ENCODE results near the gene ANK2. TPM values are rescaled to one million over a fixed set of nuclear protein-coding genes. Genes with fewer than 3 reads are reported as not detected.

The ANK2 gene
- total RNA-seq = 1 to 10 TPM; 2.7 to 3.0 TPM

DNA sequence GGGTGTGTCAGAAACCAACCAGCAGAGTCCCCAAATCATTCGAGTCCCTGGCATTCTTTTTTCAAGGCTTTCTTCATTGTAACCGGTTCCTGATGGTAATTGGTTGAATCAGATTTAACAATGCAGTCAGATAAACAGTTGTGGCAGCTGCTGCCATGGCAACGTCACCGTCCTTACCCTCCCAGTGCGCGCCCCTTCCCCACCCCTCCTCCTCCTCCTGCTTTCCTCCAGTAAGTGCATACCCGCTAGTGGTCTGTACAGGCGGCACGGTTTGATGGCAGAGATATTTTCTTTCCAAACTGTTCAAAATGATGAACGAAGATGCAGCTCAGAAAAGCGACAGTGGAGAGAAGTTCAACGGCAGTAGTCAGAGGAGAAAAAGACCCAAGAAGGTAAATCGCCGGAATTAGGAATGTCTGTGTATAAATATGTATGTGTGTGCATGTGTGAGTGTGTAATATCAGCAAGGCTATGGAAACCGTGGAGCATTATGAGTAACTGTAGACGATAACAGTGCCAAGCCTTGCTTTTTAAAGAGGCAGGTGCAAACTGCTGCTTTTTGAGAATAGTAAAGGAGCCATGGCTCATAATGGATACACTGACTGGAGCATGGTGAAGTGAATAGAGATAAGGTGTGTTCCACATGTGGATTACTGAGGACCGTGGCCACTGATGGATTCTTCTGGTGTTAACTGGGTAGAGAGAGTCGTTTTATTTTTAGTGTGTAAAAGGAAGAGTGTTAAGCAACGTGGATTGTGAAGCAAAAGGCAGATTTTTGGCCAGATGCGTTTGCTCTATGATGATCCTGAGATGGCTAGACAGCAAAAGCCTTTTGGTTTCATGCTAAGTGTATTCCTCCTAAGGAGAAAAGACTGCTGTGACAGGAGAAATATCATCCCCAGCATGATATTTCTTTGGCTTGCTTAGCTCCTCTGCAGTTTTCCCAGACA lies at the start of gene ANK2:
ANK2 (plus strand) TSS at position 233 of the 950 bp plus-strand sequence; CDS start at position 309, 76 bp downstream.
- Mint-ChIP-seq H3K4me3 (no peak within 1 kb of the TSS), H3K27ac (no peak within 1 kb of the TSS), H3K27me3 (ENCODE audit: low read depth) (peaks cover 8% of the 10 kb centered on the region), H3K9me3 (no peaks in the 10 kb centered on the region), H3K4me1 (ENCODE audit: low read depth) (no peaks in the 10 kb centered on the region), H3K36me3 (ENCODE audit: low read depth) (no peaks in the 10 kb centered on the region)
- intact Hi-C loops (cut with micrococcal nuclease) = no loop called here
- CTCF ChIA-PET = no interaction called here
- DNase-seq = no peak

DNA sequence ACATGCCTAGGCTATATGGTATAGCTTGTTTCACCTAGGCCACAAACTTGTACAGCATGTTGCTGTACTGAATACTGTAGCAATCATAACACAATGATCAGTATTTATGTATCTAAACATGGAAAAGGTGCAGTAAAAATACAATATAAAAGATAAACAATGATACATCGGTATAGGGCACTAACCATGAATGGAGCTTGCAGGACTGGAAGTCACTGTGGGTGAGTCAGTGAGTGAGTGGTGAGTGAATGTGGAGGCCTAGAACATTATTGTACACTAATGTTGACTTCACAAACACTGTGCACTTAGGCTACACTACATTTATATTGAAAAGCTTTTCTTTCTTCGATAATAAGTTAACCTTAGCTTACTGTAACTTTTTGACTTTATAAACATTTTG lies 45.6 kb upstream of the ANK2 start:
- Mint-ChIP-seq H3K4me1 (ENCODE audit: low read depth) (no peaks in the 10 kb centered on the region), H3K9me3 (peaks cover 5% of the 10 kb centered on the region), H3K36me3 (ENCODE audit: low read depth) (no peaks in the 10 kb centered on the region), H3K27ac (no peak overlapping the region), H3K4me3 (no peak overlapping the region), H3K27me3 (ENCODE audit: low read depth) (no peaks in the 10 kb centered on the region)
- DNase-seq = no peak
- CTCF ChIA-PET = no interaction called here
- intact Hi-C loops (cut with micrococcal nuclease) = no loop called here

DNA sequence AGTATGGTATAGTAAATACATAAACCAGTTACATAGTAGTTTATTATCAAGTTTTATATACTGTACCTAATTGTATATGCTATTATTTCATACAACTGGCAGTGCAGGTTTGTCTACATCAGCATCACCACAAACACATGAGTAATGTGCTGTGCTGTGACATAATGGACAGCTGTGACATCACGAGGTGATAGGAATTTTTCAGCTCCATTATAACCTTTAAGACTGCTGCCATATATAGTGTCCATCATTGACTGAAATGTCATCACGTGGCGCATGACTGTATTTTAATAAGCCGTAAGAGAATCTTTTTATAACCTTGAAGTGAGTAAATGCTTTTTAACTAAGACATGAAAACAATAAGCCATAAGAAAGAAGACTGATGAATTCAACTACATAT lies 44.8 kb upstream of the ANK2 start:
- Mint-ChIP-seq H3K27me3 (ENCODE audit: low read depth) (no peaks in the 10 kb centered on the region), H3K4me3 (no peak overlapping the region), H3K9me3 (peaks cover 5% of the 10 kb centered on the region), H3K4me1 (ENCODE audit: low read depth) (no peaks in the 10 kb centered on the region), H3K27ac (no peak overlapping the region), H3K36me3 (ENCODE audit: low read depth) (no peaks in the 10 kb centered on the region)
- no peak for DNase-seq
- intact Hi-C loops (cut with micrococcal nuclease) = no loop called here
- CTCF ChIA-PET = no interaction called here

DNA sequence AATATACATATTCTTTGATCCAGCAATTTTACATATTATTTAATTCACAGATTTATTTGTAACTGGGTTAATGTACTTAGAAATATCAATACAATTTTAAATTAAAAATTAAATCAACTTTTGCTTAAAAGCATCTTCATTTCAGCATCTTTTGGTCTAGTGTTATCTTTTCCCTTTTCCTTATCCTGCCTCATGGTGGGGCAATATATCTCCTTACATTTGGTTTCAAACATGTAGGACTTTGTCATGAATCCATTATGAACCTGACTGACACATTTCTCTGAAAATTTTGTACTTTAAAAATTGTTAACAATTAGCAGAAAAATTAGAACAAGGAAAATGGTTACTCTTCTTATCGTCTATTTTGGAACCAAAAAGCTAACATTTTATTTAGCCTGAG lies 42.8 kb upstream of the ANK2 start:
- Mint-ChIP-seq H3K27ac (no peak overlapping the region), H3K36me3 (ENCODE audit: low read depth) (no peaks in the 10 kb centered on the region), H3K9me3 (peaks cover 5% of the 10 kb centered on the region), H3K27me3 (ENCODE audit: low read depth) (no peaks in the 10 kb centered on the region), H3K4me1 (ENCODE audit: low read depth) (no peaks in the 10 kb centered on the region), H3K4me3 (no peak overlapping the region)
- CTCF ChIA-PET = no interaction called here
- intact Hi-C loops (cut with micrococcal nuclease) = no loop called here
- DNase-seq = no peak

DNA sequence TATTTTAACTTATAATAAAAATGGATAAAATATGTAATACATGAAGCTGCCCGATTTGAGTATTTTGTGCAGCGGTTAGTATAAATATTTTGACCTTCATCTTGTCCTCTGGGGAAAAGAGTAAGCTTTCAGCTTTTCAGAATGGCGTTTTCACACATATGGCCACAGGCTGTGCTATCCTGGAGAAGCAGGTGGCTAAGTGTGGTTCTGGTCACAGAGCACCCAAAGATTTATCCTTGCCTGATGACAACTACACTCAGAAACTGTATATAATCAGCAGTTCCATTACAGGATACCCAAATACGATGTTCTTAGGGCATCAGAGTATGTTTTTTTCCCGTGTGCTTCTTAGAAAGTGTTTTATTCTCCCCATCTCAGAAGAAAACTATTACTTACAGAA lies 42.3 kb upstream of the ANK2 start:
- Mint-ChIP-seq H3K27ac (no peak overlapping the region), H3K27me3 (ENCODE audit: low read depth) (no peaks in the 10 kb centered on the region), H3K9me3 (peaks cover 5% of the 10 kb centered on the region), H3K36me3 (ENCODE audit: low read depth) (no peaks in the 10 kb centered on the region), H3K4me1 (ENCODE audit: low read depth) (no peaks in the 10 kb centered on the region), H3K4me3 (no peak overlapping the region)
- intact Hi-C loops (cut with micrococcal nuclease) = no loop called here
- no peak for DNase-seq
- CTCF ChIA-PET = no interaction called here

DNA sequence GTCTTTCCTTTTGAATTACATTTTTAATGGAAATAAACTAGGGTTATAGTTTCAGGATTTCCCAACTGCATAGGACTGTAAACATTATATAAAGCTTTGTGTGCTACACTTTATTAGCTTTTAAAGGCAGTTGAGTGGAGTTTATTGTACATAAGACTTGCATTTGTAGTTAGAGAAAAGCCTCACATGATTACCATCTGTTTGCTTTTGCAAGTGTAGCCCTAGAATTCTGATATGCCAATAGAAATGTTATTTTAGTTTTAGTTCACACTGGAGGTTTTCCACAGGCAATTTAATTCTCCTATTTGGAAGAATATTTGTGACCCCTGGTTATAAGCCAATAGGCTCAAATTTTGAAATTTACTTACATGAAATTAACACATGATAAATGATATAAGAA lies 41.3 kb upstream of the ANK2 start:
- CTCF ChIA-PET = no interaction called here
- no peak overlapping the region for H3K27ac Mint-ChIP-seq
- no peaks in the 10 kb centered on the region for H3K4me1 Mint-ChIP-seq (ENCODE audit: low read depth)

DNA sequence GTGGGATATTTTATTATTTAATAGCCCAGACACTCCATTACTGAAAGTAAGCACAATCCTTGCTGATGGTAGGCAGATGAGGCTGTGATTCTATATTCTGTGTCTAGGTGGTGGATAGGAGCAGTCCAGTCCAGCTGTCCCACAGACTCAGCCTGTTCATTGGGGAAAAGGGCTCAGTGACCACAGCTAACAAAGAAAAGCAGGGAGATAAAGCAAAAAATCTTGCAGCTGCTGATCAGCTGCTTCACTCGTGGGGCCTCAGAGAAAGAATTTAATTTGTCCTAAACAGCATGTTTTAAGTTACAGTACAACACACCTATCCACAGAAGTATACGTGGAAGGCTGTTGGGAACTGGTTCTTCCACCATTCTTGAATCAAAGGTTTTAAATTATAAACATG lies 40.7 kb upstream of the ANK2 start:
- intact Hi-C loops (cut with micrococcal nuclease) = no loop called here
- CTCF ChIA-PET = no interaction called here
- no peak for DNase-seq
- Mint-ChIP-seq H3K27ac (no peak overlapping the region), H3K4me1 (ENCODE audit: low read depth) (no peaks in the 10 kb centered on the region), H3K36me3 (ENCODE audit: low read depth) (no peaks in the 10 kb centered on the region), H3K9me3 (no peaks in the 10 kb centered on the region), H3K4me3 (no peak overlapping the region), H3K27me3 (ENCODE audit: low read depth) (no peaks in the 10 kb centered on the region)

More for the DNA sequence above, 41.3 kb upstream of the ANK2 start:
- no peak overlapping the region for H3K4me3 Mint-ChIP-seq
- no peaks in the 10 kb centered on the region for H3K27me3 Mint-ChIP-seq (ENCODE audit: low read depth)
- intact Hi-C loops (cut with micrococcal nuclease) = no loop called here
- H3K36me3 Mint-ChIP-seq (ENCODE audit: low read depth) = no peaks in the 10 kb centered on the region
- DNase-seq = no peak
- no peaks in the 10 kb centered on the region for H3K9me3 Mint-ChIP-seq

DNA sequence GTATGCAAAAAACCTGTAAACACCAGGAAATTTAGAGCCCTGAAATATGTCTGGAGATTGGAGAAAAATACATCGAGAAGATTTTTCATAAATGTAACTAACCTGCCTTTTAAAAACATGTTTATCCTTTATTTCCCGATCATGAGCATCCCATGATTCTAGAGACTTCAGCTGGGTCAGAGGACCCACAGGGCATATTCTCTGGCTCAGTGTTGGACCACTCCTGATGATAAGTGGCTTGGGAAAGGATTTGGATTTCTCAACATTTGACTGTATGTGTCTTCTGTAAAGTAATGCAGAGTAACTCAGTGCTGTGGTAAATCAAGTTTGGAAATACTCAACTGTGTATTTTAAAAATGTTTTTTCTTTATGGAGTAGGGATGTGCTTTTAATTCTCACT lies 40.0 kb upstream of the ANK2 start:
- H3K36me3 Mint-ChIP-seq (ENCODE audit: low read depth) = no peaks in the 10 kb centered on the region
- no peaks in the 10 kb centered on the region for H3K4me1 Mint-ChIP-seq (ENCODE audit: low read depth)
- H3K27me3 Mint-ChIP-seq (ENCODE audit: low read depth) = no peaks in the 10 kb centered on the region
- intact Hi-C loops (cut with micrococcal nuclease) = no loop called here
- no peak overlapping the region for H3K4me3 Mint-ChIP-seq
- CTCF ChIA-PET = no interaction called here
- no peaks in the 10 kb centered on the region for H3K9me3 Mint-ChIP-seq
- DNase-seq = no peak
- no peak overlapping the region for H3K27ac Mint-ChIP-seq

DNA sequence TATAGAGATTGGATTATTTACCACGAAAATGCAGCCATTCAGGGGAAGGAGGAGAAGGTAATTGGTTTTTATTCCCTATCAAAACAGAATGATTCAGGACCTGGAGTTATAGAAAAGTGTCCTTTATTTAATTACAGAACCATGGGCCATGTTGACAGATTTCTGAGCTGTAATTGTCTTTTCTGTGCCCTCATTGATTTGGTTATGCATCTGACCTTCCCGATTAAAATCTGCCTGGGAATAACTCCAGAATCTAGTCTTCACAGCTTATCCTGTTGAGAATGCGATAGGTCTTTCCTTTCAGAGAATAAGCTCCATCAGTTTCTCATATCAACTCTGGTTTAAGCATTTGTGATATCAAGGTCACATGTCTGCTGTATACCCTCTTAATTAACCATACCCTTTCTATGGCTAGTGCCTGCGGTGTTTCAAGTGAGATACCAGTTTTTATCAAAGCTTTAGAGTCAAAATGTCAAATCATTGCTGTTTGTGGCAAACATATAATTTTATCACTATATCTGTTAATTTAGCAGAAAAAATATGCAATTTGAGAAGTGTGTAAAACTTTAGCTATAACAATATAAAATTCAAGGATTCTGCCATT lies 37.2 kb upstream of the ANK2 start:
- H3K36me3 Mint-ChIP-seq (ENCODE audit: low read depth) = no peaks in the 10 kb centered on the region
- CTCF ChIA-PET = no interaction called here

DNA sequence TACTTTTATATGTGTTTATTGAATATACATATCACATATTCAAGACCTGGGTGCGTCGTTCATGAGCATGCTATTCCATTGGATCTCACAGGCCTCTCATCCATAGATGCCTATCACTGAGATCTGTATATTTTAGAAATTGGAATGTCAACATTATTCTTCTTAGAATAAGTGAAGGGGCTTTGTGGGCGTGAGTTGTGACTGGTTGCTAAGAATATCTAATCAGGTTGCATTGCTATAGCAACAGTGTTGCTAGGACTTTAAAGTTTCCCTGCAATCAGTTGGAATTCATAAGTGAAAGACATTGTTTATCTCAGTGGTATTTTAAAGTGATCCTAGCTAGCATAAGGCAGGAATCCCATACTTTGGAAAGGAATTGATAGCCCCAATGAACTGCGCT lies 36.7 kb upstream of the ANK2 start:
- Mint-ChIP-seq H3K27ac (no peak overlapping the region), H3K4me3 (no peak overlapping the region), H3K36me3 (ENCODE audit: low read depth) (no peaks in the 10 kb centered on the region), H3K4me1 (ENCODE audit: low read depth) (no peaks in the 10 kb centered on the region), H3K9me3 (no peaks in the 10 kb centered on the region), H3K27me3 (ENCODE audit: low read depth) (no peaks in the 10 kb centered on the region)
- CTCF ChIA-PET = no interaction called here
- intact Hi-C loops (cut with micrococcal nuclease) = no loop called here
- no peak for DNase-seq

More for the DNA sequence above, 37.2 kb upstream of the ANK2 start:
- Mint-ChIP-seq H3K4me1 (ENCODE audit: low read depth) (no peaks in the 10 kb centered on the region), H3K27me3 (ENCODE audit: low read depth) (no peaks in the 10 kb centered on the region), H3K27ac (no peak overlapping the region), H3K9me3 (no peaks in the 10 kb centered on the region), H3K4me3 (no peak overlapping the region)
- DNase-seq = no peak
- intact Hi-C loops (cut with micrococcal nuclease) = no loop called here

DNA sequence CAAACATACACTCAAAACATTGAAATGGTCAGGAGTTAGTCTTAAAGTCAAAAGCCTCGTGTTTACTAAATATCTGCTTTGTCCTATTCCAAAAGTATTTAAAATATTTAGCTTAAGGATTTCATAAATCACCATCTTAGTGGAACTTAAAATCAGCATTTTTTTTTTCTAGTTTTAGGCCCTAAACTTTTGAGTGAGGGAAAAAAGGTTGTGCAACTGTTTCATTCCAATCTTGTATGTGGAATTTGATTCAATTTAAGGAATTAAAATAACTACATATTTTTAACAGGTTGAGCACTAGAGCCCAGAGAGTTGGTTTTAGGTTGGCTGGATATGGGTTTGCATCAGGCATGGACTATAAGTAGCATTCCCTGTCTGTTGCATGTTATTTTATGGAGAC lies 35.7 kb upstream of the ANK2 start:
- Mint-ChIP-seq H3K27ac (no peak overlapping the region), H3K4me3 (no peak overlapping the region), H3K36me3 (ENCODE audit: low read depth) (no peaks in the 10 kb centered on the region), H3K4me1 (ENCODE audit: low read depth) (no peaks in the 10 kb centered on the region), H3K27me3 (ENCODE audit: low read depth) (no peaks in the 10 kb centered on the region), H3K9me3 (no peaks in the 10 kb centered on the region)
- DNase-seq = no peak
- CTCF ChIA-PET = interaction anchor here (0.6 kb wide), 1 partner anchor 435 kb away, joined by 3 read pairs; no protein-coding TSS in a partner anchor
- intact Hi-C loops (cut with micrococcal nuclease) = no loop called here

DNA sequence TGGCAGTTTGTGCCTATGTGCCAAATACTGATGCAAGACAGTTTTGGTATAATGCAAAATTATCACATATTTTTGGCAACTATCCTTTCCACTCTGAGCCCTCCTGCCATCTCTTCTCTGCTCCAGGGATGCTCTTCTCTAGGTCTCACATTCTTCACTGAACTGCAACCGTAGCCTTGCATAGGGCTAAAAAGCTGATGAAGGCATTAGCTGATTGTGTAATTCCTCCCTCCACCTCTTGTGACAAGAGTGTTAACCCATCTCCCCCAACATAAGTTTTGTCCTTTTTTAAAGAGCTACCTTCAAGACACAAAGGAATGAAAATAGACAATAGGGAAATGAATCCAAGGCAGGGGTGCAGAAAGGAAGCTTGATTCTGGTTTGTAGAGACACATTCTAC lies 33.1 kb upstream of the ANK2 start:
- Mint-ChIP-seq H3K36me3 (ENCODE audit: low read depth) (no peaks in the 10 kb centered on the region), H3K27me3 (ENCODE audit: low read depth) (no peaks in the 10 kb centered on the region), H3K9me3 (no peaks in the 10 kb centered on the region), H3K27ac (no peak overlapping the region), H3K4me3 (no peak overlapping the region), H3K4me1 (ENCODE audit: low read depth) (no peaks in the 10 kb centered on the region)
- CTCF ChIA-PET = no interaction called here
- no peak for DNase-seq
- intact Hi-C loops (cut with micrococcal nuclease) = no loop called here

DNA sequence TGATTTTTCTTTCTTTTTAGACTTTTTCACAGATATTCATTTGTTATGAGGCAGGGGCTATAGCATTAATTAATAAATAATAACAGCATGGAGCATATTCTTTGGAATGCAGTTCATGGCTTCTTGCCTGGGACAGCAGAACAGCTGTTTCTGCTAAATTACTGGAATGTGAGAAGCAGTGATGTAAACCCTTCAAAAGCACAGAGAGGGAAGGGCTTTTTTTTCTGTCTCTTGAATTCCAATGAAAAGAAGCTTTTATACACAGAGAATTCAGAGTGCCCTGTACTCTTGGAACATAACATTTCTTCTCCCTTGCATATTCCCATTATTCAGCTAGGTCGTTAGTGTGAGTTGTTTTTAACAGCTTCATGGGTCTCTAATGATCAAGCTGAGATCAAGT lies 28.5 kb upstream of the ANK2 start:
- intact Hi-C loops (cut with micrococcal nuclease) = no loop called here
- H3K27ac Mint-ChIP-seq = no peak overlapping the region
- no peaks in the 10 kb centered on the region for H3K4me1 Mint-ChIP-seq (ENCODE audit: low read depth)
- no peak overlapping the region for H3K4me3 Mint-ChIP-seq
- no peaks in the 10 kb centered on the region for H3K36me3 Mint-ChIP-seq (ENCODE audit: low read depth)
- CTCF ChIA-PET = no interaction called here
- DNase-seq = no peak
- no peaks in the 10 kb centered on the region for H3K27me3 Mint-ChIP-seq (ENCODE audit: low read depth)
- H3K9me3 Mint-ChIP-seq = no peaks in the 10 kb centered on the region
